Jurkat, Clone E6-1 (cell line): ENCODE data around the gene RHAG. TPM values are rescaled to one million over a fixed set of nuclear protein-coding genes. Genes with fewer than 3 reads are reported as not detected.
"Not testable (repeated sequence)": the region's sequence is repeated elsewhere in the genome, so short reads cannot be mapped to it uniquely, and the experiment has no call there.

Experiments used
- DNase-seq: peaks from one replicate; pipeline ENCODE4 v3.0.0-alpha.2; 2011; ENCODE audit warnings: low read depth, low spot score
- H3K4me3 ChIP-seq: 2 replicates; pipeline ENCODE4 v1.5.1; 2011; ENCODE audit warnings: mild to moderate bottlenecking, low read length, control low read depth, moderate library complexity
- polyA plus RNA-seq: library from polyadenylated mRNA; unstranded; fragments of >200 nt; gene quantifications from one replicate; pipeline ENCODE4 v1.2.1, GENCODE V29; 2012; ENCODE audit warnings: missing spikeins; ENCODE audit not compliant: insufficient read length, insufficient read depth

RHAG gene
- polyA plus RNA-seq = not detected

DNA sequence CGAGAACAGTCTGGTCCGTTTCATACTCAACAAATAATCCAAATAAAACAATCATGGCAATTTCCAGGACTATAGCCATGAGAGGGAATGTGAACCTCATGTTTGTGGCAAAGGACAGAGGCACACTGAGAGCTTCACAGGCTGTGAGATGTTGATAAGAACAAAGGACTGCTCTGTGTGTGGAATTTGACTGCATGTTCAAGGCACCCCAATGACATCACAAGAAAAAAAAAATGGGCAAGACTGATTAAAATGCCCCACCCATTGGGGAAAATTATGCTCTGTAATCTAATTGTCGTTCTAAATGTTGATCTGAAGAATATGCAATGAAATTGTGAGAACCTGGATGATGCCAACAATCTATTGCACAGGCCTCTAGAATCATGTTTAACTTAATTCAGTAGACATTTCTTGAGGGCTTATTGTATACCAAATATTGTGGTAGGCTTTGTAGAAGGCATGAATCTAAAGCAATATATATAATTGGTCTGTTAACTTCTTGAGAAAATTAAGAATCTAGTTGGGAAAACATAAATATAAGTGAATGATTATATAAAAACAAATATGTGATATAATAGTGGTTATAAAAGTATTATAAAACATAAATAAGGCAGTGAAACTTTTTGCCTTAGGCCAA lies at the start of gene RHAG:
RHAG (minus strand) TSS at position 127 of the 637 bp plus-strand sequence; CDS start at position 100, 27 bp downstream.
- no peak for DNase-seq
- no peak within 1 kb of the TSS for H3K4me3 ChIP-seq

GRCh38 chr6:49676671-49677281 lies 40.1 kb upstream of the RHAG start:
- no peak overlapping the region for H3K4me3 ChIP-seq
- DNase-seq = no peak

GRCh38 chr6:49675816-49676215 lies 39.2 kb upstream of the RHAG start:
- DNase-seq = no peak

DNA sequence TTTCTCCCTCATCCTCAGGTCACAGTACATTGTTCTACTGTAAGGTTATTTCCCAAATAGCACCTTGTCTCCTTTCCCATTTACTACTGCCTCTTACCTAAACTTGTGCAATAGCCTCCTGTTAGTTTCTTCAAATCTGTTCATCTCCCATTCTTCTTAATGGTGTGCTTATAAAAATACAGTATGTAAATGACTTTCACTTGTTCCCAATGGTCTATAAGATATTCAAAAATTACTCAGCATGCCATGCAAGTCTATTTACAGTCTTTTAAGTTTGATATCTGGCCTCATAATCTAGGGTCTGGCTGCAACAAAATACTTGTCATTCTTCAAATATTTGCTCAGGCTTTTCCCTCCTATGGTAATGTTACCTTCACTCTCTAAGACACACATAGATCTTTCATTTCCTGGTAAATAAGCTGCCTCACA lies 31.5 kb upstream of the RHAG start:
- no peak overlapping the region for H3K4me3 ChIP-seq
- DNase-seq = no peak

More at GRCh38 chr6:49675816-49676215, 39.2 kb upstream of the RHAG start:
- no peak overlapping the region for H3K4me3 ChIP-seq

DNA sequence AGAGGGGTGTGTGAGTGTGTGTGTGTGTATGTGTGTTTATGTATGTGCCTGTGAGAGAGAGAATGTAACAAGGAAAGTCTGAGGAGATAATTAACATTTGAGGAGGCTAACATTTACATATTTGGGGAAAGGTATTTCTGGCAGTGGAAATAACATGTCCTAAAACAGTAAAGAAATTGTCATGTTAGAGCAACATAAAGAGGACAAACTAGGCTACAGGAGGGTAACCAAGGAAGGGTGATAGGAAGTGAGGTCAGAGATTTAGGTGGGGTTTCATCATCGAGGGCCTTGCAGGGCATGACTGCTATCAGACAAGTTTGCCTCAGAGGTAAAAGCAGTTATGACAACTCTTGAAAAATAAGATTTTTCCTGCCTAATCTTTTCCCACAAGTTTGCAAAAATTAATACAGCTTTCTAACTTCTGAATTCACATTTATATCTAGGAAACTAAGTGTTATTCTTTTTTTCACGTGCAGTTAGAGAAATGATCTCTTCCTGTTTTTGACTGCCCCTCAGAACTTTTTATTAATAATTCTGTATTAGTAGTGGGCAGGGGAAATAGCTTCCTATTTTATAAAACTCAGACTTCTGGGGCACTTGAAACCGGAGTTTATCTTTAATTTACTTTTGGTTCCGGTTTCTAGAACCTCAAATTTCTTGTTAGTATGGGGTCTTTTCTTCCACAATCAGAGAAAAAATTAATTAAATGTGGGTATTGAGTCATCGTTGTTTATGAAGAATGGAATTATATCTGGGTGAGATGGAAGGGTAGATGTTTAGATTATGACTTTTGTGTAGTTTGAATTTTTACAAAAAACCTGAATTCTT lies 30.5 kb upstream of the RHAG start:
- no peak for DNase-seq
- no peak overlapping the region for H3K4me3 ChIP-seq

DNA sequence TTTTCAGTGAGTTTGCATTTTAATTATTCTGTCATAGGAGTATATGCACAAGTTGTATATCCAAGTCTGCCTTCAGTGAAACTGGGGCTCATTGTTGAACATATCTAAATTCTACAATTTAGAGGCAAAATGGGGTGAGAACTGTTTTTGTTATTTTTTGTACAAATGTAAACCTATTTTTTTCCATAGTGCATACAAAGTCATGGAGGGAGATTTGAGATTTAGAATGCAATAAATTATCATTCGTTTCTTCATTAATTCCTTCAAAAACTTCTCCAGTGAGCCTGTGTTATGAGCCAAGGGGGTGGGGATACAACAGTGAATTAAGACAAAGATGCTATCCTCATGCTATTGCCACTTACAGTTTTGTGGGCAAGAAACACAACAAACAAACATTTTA lies 29.8 kb upstream of the RHAG start:
- DNase-seq = no peak
- H3K4me3 ChIP-seq = no peak overlapping the region

- no peak for DNase-seq
- H3K4me3 ChIP-seq = no peak overlapping the region
These were observed 28.2 kb upstream of the RHAG start for GRCh38 chr6:49664817-49665216.

DNA sequence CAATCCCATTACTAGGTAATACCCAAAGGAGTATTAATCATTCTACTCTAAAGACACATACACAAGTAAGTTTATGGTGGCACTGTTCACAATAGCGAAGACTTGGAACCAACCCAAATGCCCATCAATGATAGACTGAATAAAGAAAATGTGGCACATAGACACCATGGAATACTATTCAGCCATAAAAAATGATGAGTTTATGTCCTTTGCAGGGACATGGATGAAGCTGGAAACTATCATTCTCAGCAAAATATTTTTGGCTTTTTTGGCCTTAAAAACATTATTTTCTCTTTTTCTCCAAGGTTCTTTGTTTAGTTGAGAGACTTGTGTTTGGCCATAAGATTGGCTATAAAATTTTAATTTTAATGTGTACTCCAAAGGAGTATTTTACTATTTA lies 27.4 kb upstream of the RHAG start:
- H3K4me3 ChIP-seq, DNase-seq: not testable (repeated sequence)

DNA sequence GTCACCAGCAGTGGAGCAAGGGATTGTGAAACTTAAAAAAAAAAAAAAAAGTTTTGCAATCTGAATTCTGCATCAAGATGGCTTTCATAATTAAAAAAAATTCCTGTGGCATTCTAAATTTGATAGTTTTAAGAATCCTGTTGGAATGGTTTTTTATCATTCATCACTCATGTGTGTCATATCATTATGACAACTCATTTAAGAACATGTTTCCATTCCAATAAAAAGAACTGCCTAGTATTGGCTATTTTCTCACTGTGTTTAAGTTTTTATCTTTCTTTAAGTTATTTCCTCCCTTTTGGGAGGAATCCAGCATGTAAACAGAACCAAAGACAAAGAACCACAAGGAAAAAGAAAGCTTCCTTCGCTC lies 26.2 kb upstream of the RHAG start:
- H3K4me3 ChIP-seq = no peak overlapping the region

DNA sequence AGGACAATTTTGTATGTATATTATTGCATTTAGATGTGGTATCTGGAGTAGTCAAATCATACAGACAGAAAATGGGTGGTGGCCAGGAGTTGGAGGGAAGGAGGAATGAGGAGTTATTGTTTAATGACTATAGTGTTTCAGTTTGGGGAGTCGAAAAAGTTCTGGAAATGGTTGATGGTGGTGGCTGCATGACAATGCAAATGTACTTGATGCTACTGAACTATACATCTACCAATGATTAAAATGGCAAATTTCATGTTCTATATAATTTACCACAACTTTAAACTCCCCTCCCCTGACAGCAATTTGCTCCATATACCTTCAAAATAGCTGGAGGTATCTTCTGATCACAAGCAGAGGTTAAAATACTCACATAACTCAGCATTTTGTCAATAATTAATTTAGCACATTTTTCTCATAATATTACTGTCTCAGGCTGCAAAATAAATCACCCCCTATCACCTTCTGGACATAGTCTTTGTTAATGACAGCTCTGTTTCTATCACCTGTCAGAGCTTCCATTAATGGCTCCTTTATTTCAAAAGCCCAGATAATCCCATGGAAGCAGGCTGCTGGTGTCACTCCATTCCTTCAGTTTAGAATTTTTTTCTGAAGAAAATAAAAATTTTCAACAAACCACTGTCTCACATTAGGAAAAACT lies 25.7 kb upstream of the RHAG start:
- DNase-seq = no peak
- no peak overlapping the region for H3K4me3 ChIP-seq

More for the DNA sequence above, 26.2 kb upstream of the RHAG start:
- no peak for DNase-seq

DNA sequence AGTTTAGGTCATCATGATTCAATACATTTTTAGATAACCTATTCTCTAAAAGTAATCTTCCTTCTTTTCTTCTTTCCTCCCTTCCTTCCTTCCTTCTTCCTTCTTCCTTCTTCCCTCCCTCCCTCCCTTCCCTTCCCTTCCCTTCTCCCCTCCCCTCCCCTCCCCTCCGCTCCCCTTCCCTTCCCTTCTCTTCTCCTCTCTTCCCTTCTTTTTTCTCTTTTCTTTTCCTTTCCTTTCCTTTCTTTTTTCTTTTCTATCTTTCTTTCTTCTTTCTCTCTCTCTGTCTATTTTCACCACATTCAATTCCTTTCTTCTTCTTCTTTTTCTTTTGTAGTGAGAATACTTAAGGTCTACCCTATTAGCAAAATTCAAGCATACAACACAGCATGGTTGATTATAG lies 17.3 kb upstream of the RHAG start:
- H3K4me3 ChIP-seq = no peak overlapping the region
- DNase-seq = no peak

DNA sequence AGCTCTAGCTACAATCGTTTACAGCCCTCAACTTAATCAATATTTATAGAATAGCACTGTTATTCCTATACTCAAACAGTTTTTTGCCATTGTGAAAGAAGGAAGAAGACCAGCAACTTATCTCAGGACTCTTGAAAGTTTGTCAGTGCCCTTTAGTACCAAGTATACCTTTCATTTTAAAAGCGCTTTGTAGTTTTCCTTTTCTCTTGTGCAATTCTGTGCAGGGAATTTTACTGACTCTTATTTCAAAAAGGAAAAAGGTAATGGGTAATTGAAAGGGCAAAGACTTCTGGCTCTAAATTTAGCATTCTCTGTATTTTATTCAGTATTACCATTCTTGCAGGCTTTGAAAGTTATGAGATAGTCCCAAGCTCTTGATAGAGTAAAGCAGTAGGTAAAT lies 16.8 kb upstream of the RHAG start:
- no peak for DNase-seq
- no peak overlapping the region for H3K4me3 ChIP-seq

DNA sequence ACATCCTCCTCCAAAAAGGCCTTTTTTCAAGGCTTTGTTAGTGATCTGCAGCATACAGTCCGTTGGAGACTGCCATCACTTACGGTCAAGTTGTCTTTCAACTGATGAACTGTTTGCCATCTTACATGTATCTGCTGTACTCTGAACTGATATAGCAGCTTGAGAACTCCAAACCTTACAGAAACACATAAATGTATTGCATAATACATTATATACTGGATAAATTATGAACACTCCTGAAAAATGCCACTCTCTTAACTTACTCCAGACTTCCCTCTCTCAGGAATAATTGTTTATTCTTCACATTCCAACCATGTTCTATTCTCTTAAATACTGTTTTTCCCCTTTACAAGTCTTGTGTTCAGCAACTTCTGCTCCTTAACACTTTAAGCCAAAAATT lies 14.6 kb upstream of the RHAG start:
- no peak for DNase-seq

DNA sequence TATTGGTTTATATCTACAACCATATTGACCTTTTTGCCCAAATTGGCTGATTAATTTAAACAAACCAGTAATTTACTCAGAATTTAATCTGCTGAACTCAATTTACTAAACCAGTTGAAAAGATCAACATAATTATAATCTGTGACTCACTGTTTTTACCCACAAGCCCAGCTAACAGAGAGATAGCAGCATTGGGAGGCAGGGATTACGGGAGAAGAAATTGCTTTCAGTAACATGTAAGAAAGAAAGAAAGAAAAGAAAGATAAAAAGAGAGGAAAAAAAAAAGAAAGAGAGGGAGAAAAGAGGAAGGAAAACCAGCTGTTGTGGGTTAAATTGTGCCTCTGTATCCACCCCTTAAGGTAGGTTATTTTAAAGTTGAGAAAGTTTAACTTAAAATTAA lies 13.3 kb upstream of the RHAG start:
- no peak for DNase-seq
- no peak overlapping the region for H3K4me3 ChIP-seq

More for the DNA sequence above, 14.6 kb upstream of the RHAG start:
- H3K4me3 ChIP-seq = no peak overlapping the region

DNA sequence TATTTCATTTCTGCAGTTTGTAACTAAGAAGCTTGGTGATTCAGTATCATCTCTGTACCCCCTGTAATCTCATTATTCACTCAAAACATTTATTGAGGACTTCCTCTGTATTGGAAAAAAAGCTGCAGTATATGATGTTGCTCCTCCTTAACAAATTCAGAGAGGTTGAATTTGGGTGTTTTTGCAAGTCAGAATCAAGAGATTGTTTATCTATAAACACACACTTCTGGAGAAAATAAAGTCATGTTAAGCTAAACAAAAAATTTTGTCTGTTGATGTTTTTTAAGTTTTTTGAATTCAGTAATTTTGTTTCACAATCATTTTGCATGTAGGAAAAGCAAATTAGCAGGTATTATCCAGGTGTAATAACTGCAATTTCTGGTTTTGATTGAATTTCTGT lies 11.4 kb upstream of the RHAG start:
- no peak for DNase-seq

GRCh38 chr6:49647476-49647875 lies 10.8 kb upstream of the RHAG start:
- DNase-seq = no peak
- H3K4me3 ChIP-seq = no peak overlapping the region

More for the DNA sequence above, 11.4 kb upstream of the RHAG start:
- no peak overlapping the region for H3K4me3 ChIP-seq

DNA sequence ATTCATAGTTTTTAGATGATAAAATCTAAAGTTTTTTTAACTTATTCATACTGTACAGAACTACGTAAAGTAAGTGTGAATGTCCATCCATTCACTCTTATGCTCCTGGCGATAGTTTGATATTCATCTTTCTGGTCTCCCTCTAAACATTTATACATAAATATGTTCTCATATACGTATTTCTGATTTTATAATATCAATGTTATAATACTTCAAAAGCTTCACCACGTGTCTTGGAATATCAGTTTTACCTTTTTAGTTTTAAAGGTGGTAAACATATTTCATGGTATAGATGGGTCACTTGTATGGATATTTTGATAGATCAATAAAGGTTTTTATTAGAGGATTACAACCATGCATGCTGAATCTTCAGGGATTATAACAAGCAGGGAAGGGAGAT lies 10.3 kb upstream of the RHAG start:
- DNase-seq = no peak
- no peak overlapping the region for H3K4me3 ChIP-seq

DNA sequence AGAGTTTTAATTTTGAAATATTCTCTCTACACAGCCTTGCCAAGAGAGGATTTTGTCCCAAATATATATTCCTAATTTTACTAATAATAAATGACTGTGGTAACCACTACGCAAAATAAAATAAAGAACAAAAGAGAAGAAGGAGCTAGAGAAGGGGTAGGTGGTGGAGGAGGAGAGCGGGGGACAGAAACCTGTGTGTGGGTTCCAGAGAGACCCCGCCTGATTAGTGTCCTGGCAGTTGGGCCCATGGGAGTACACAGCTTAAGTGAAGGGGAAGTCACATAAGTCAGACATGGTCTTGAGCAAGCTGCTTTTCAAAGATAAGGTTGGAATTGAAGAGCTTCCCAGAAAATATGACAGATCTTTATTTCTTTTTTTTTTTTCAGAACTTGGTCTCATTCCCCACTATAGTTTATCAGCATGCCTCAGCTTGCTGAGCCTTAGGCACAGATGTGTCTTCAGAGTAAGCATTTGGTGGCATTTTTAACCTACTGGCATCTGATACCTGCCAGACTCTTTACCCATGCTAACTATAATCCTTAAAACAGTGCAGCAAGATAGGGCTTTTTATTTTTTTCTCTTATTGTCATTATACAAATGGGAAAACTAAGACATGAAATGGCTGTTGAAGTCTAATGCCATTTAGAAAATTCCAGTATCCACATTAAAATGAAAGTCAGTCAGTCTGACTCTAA lies 9.6 kb upstream of the RHAG start:
- DNase-seq = no peak
- H3K4me3 ChIP-seq = no peak overlapping the region

DNA sequence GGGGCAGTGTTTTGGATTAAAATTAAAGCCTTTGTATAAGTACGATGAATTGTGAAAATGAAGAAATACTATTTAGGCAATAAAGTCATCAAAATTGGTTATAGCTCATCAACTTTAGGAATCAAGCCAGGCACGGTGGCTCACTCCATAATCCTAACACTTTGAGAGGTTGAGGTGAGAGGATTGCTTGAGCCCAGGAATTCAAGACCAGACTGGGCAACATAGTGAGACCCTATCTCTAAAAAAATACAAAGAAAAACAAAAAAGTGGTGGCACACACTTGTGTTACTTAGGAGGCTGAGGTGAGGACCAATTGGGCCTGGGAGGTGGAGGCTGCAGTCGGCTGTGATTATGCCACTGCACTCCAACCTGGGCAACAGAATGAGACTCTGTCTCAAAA lies 8.5 kb upstream of the RHAG start:
- no peak overlapping the region for H3K4me3 ChIP-seq
- no peak for DNase-seq
